Kidney glomerular epithelial cell (primary cell): ENCODE measurements around the gene ADPRHL1.
A peak's percentile ranks its signal among the peaks of the same experiment; 100 is the strongest.

Experiments
- DNase-seq: peaks from one replicate; lab custom pipeline; 2025; lab: John Stamatoyannopoulos, UW

The ADPRHL1 gene

GRCh38 chr13:113417008-113417751 lies 36.1 kb downstream of the ADPRHL1 start:
- DNase-seq = no peak

GRCh38 chr13:113415825-113416224 lies 37.5 kb downstream of the ADPRHL1 start:
- DNase-seq = no peak

GRCh38 chr13:113415032-113415431 lies 38.3 kb downstream of the ADPRHL1 start:
- no peak for DNase-seq

GRCh38 chr13:113414335-113414734 lies 39.0 kb downstream of the ADPRHL1 start:
- DNase-seq = no peak

GRCh38 chr13:113413898-113414282 lies 39.4 kb downstream of the ADPRHL1 start:
- no peak for DNase-seq

- DNase-seq = no peak
Observed at GRCh38 chr13:113413178-113413897, 40.0 kb downstream of the ADPRHL1 start.

GRCh38 chr13:113412440-113412839 lies 40.8 kb downstream of the ADPRHL1 start:
- no peak for DNase-seq

- DNase-seq = peak; percentile 47
Observed at GRCh38 chr13:113411216-113412023, 41.9 kb downstream of the ADPRHL1 start.

- peak; percentile 68 for DNase-seq
Observed at GRCh38 chr13:113410472-113411201, 42.7 kb downstream of the ADPRHL1 start.

GRCh38 chr13:113408562-113408961 lies 44.7 kb downstream of the ADPRHL1 start:
- DNase-seq = no peak

GRCh38 chr13:113407531-113408393 lies 45.5 kb downstream of the ADPRHL1 start:
- no peak for DNase-seq

GRCh38 chr13:113407103-113407530 lies 46.2 kb downstream of the ADPRHL1 start:
- DNase-seq = no peak

GRCh38 chr13:113406321-113407102 lies 46.8 kb downstream of the ADPRHL1 start:
- DNase-seq = peak; percentile 38

- no peak for DNase-seq
Observed at GRCh38 chr13:113405481-113406300, 47.6 kb downstream of the ADPRHL1 start.

GRCh38 chr13:113404723-113405471 lies 48.4 kb downstream of the ADPRHL1 start:
- no peak for DNase-seq

GRCh38 chr13:113404366-113404722 lies 48.9 kb downstream of the ADPRHL1 start:
- DNase-seq = no peak

GRCh38 chr13:113403255-113404104 lies 49.8 kb downstream of the ADPRHL1 start:
- DNase-seq = no peak
